OCI-LY1 (cell line): ENCODE results near the gene DNAJB1.

ENCODE experiments used
- H2AFZ ChIP-seq: fragments of 200-600 bp; sonication (generic), shearing (Covaris generic); 2 replicates; pipeline ENCODE4 v1.6.0; 2014; ENCODE audit warnings: antibody characterized with exemption, mild to moderate bottlenecking, low read length
- H3F3A ChIP-seq: fragments of 200-600 bp; sonication (generic), shearing (Covaris generic); 2 replicates; pipeline ENCODE4 v1.6.0; 2014; ENCODE audit warnings: mild to moderate bottlenecking, antibody characterized with exemption, low read length, moderate library complexity; ENCODE audit not compliant: insufficient read depth
- H3K27ac ChIP-seq: fragments of 200-600 bp; sonication (generic); 2 replicates; pipeline ENCODE4 v1.5.1; 2014; ENCODE audit warnings: low read length, mixed run types, mild to moderate bottlenecking, low read depth; ENCODE audit not compliant: poor library complexity, severe bottlenecking
- H3K27me3 ChIP-seq: fragments of 200-600 bp; sonication (generic); 2 replicates; pipeline ENCODE4 v1.6.0; 2014; ENCODE audit warnings: antibody characterized with exemption, mild to moderate bottlenecking, low read length, moderate library complexity; ENCODE audit not compliant: insufficient read depth
- H3K36me3 ChIP-seq: fragments of 200-600 bp; sonication (generic); 2 replicates; pipeline ENCODE4 v1.6.1; 2014; ENCODE audit warnings: mild to moderate bottlenecking, antibody characterized with exemption, low read length, moderate library complexity, mixed read lengths; ENCODE audit not compliant: insufficient read depth
- H3K4me1 ChIP-seq: fragments of 200-600 bp; sonication (generic); 2 replicates; pipeline ENCODE4 v1.5.1; 2014; ENCODE audit warnings: mild to moderate bottlenecking, low read length, moderate library complexity; ENCODE audit not compliant: insufficient read depth, severe bottlenecking
- H3K4me2 ChIP-seq: fragments of 200-600 bp; sonication (generic), shearing (Covaris generic); 2 replicates; pipeline ENCODE4 v1.6.1; 2014; ENCODE audit warnings: low read length
- H3K4me3 ChIP-seq: fragments of 200-600 bp; sonication (generic); 2 replicates; pipeline ENCODE4 v1.5.1; 2014; ENCODE audit warnings: low read length, low read depth, mild to moderate bottlenecking, mixed read lengths; ENCODE audit not compliant: poor library complexity, severe bottlenecking
- H3K79me2 ChIP-seq: fragments of 200-600 bp; shearing (Covaris generic); 2 replicates; pipeline ENCODE4 v1.6.1; 2016; ENCODE audit warnings: mixed run types, low read length, mixed read lengths; ENCODE audit not compliant: insufficient read depth
- H3K9ac ChIP-seq: fragments of 200-600 bp; sonication (generic), shearing (Covaris generic); 2 replicates; pipeline ENCODE4 v1.6.1; 2014; ENCODE audit warnings: mild to moderate bottlenecking, low read length, mixed read lengths
- H3K9me2 ChIP-seq: fragments of 200-600 bp; sonication (generic), shearing (Covaris generic); 2 replicates; pipeline ENCODE4 v1.6.1; 2014; ENCODE audit warnings: low read depth, mild to moderate bottlenecking, low read length, mixed read lengths
- H3K9me3 ChIP-seq: fragments of 200-600 bp; shearing (Covaris generic); 2 replicates; pipeline ENCODE4 v1.6.1; 2014; ENCODE audit warnings: low read length, mixed read lengths
- H4K20me1 ChIP-seq: fragments of 200-600 bp; sonication (generic), shearing (Covaris generic); 2 replicates; pipeline ENCODE4 v1.6.0; 2016; ENCODE audit warnings: mild to moderate bottlenecking, low read length; ENCODE audit not compliant: insufficient read depth
- CTCF ChIP-seq: fragments of 200-600 bp; sonication (generic), shearing (Covaris generic); IDR thresholded peaks from 2 replicates; pipeline ENCODE4 v1.5.1; 2017; ENCODE audit warnings: mild to moderate bottlenecking, antibody characterized with exemption, low read length, moderate library complexity, mixed read lengths
- EZH2 ChIP-seq: fragments of 200-600 bp; sonication (generic), shearing (Covaris generic); IDR thresholded peaks from 2 replicates; pipeline ENCODE4 v1.8.0; 2017; ENCODE audit warnings: borderline replicate concordance, mixed run types, mild to moderate bottlenecking, antibody characterized with exemption, low read length, moderate library complexity, mixed read lengths

The DNAJB1 gene

GRCh38 chr19:14550201-14550754 is 32.1 kb upstream of the DNAJB1 start:
- Histone ChIP-seq H3K27me3 (no peaks in the 10 kb centered on the region), H4K20me1 (no peaks in the 10 kb centered on the region), H3K4me3 (no peak overlapping the region), H3K4me1 (peaks cover 25% of the 10 kb centered on the region), H3K9me2 (no peaks in the 10 kb centered on the region), H3K4me2 (peak overlapping the region; percentile 22; the same call in 1 of the 2 replicates), H3F3A (no peaks in the 10 kb centered on the region), H3K9ac (peak overlapping the region; percentile 22; the same call in 1 of the 2 replicates), H3K79me2 (no peaks in the 10 kb centered on the region), H3K27ac (peak overlapping the region; percentile 79), H3K9me3 (no peaks in the 10 kb centered on the region), H2AFZ (no peak overlapping the region), H3K36me3 (peaks cover 4% of the 10 kb centered on the region; the same call in 1 of the 2 replicates)
- no peak for TF ChIP-seq EZH2
- TF ChIP-seq CTCF = no peak

GRCh38 chr19:14545716-14546082 is 27.5 kb upstream of the DNAJB1 start:
- Histone ChIP-seq H2AFZ (no peak overlapping the region), H3K27me3 (no peaks in the 10 kb centered on the region), H3F3A (no peaks in the 10 kb centered on the region), H3K9ac (no peak overlapping the region), H3K4me3 (no peak overlapping the region), H3K9me3 (no peaks in the 10 kb centered on the region), H3K4me2 (no peak overlapping the region), H3K9me2 (no peaks in the 10 kb centered on the region), H3K36me3 (peaks cover 4% of the 10 kb centered on the region; the same call in 1 of the 2 replicates), H3K27ac (no peak overlapping the region), H3K79me2 (no peaks in the 10 kb centered on the region; the same call in 1 of the 2 replicates), H3K4me1 (peaks cover 14% of the 10 kb centered on the region), H4K20me1 (no peaks in the 10 kb centered on the region)
- TF ChIP-seq EZH2 (no peak), CTCF (no peak)

- Histone ChIP-seq H3K9ac (no peak overlapping the region), H3K9me2 (no peaks in the 10 kb centered on the region), H3K4me3 (no peak overlapping the region), H3K27me3 (no peaks in the 10 kb centered on the region), H3K4me2 (no peak overlapping the region), H2AFZ (no peak overlapping the region), H3K36me3 (peaks cover 4% of the 10 kb centered on the region; the same call in 1 of the 2 replicates), H3F3A (no peaks in the 10 kb centered on the region), H3K9me3 (no peaks in the 10 kb centered on the region), H3K27ac (no peak overlapping the region), H3K79me2 (no peaks in the 10 kb centered on the region; the same call in 1 of the 2 replicates), H3K4me1 (peaks cover 14% of the 10 kb centered on the region), H4K20me1 (no peaks in the 10 kb centered on the region)
- TF ChIP-seq CTCF (no peak), EZH2 (no peak)
These were observed 26.9 kb upstream of the DNAJB1 start for GRCh38 chr19:14544977-14545715.
